ENCODE data around the gene IL36RN.

IL36RN gene

GRCh38 chr2:113105047-113105785, 46.2 kb downstream of the IL36RN start:
- no peak overlapping the region for H3K4me3 Mint-ChIP-seq
- no peak overlapping the region for H3K27ac Mint-ChIP-seq

DNA sequence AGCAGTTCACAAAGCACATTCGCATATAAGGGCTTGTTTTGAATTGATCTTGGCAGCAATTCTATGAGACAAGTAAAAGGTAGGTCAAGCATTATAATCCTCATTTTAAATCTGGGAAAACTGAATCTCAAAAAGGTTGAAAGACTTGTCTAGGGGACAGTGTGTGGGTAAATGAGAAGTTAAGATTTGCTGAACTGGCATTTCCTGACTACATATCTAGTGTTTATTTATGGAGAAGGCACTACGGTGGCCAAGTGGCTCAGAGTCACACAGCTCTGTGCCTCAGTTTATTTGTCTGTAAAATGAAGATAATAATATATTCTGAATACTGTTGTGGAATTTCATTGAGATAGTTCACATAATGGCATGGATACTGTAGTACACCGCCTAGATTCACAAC, 52.1 kb downstream of the IL36RN start:
- Mint-ChIP-seq H3K9me3 (no peaks in the 10 kb centered on the region), H3K27me3 (peaks cover 3% of the 10 kb centered on the region), H3K36me3 (no peaks in the 10 kb centered on the region), H3K4me3 (no peak overlapping the region), H3K27ac (no peak overlapping the region), H3K4me1 (no peaks in the 10 kb centered on the region)
- CTCF ChIA-PET: no interaction called here
- DNase-seq: no peak

More at GRCh38 chr2:113105047-113105785, 46.2 kb downstream of the IL36RN start:
- H3K9me3 Mint-ChIP-seq: peaks cover 11% of the 10 kb centered on the region
- H3K27me3 Mint-ChIP-seq: peaks cover 3% of the 10 kb centered on the region
- no peak for DNase-seq
- CTCF ChIA-PET: no interaction called here
- peaks cover 11% of the 10 kb centered on the region for H3K4me1 Mint-ChIP-seq
- H3K36me3 Mint-ChIP-seq: no peaks in the 10 kb centered on the region

DNA sequence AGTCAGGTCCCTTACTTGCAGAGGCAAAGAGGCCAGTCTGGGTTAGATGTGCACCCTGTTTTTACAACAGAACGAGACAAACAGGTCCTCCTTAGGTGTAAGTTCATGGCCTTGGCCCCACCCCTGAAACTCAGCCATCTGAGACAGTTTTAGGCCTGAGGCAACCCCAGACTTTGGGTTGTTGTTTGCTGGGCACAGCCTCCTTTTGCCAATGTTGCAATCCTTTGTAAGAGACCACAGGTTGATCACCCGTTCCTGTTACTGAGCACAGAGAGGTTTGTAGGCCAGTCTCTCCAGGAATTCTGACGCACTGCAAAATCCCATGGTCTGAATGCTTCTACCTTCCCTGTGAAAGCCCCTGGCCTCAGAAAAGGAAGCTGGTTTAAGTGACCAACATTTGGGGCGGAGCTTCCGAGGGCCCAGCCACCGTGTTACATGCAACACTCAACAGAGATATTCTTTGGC, 52.9 kb downstream of the IL36RN start:
- CTCF ChIA-PET: no interaction called here
- Mint-ChIP-seq H3K27me3 (peaks cover 3% of the 10 kb centered on the region), H3K36me3 (no peaks in the 10 kb centered on the region), H3K9me3 (no peaks in the 10 kb centered on the region), H3K4me1 (peaks cover 5% of the 10 kb centered on the region), H3K4me3 (no peak overlapping the region), H3K27ac (no peak overlapping the region)
- no peak for DNase-seq

- no peaks in the 10 kb centered on the region for H3K36me3 Mint-ChIP-seq
- peaks cover 6% of the 10 kb centered on the region for H3K27me3 Mint-ChIP-seq
- peaks cover 9% of the 10 kb centered on the region for H3K4me1 Mint-ChIP-seq
- no peak for DNase-seq
- no peak overlapping the region for H3K27ac Mint-ChIP-seq
- no peak overlapping the region for H3K4me3 Mint-ChIP-seq
- no peaks in the 10 kb centered on the region for H3K9me3 Mint-ChIP-seq
- CTCF ChIA-PET: interaction anchor here (1.1 to 1.2 kb wide), 2 partner anchors 23 to 26 kb away, joined by 3 read pairs; no protein-coding TSS in a partner anchor
These were observed 53.4 kb downstream of the IL36RN start for GRCh38 chr2:113112441-113112840.

- Mint-ChIP-seq H3K9me3 (no peaks in the 10 kb centered on the region), H3K27me3 (peaks cover 8% of the 10 kb centered on the region), H3K36me3 (no peaks in the 10 kb centered on the region), H3K4me1 (peaks cover 11% of the 10 kb centered on the region), H3K27ac (no peak overlapping the region), H3K4me3 (no peak overlapping the region)
- CTCF ChIA-PET: interaction anchor here (1.1 to 1.2 kb wide), 2 partner anchors 22 to 25 kb away, joined by 3 read pairs; no protein-coding TSS in a partner anchor
- no peak for DNase-seq
These were observed 53.9 kb downstream of the IL36RN start for GRCh38 chr2:113112871-113113270.

DNA sequence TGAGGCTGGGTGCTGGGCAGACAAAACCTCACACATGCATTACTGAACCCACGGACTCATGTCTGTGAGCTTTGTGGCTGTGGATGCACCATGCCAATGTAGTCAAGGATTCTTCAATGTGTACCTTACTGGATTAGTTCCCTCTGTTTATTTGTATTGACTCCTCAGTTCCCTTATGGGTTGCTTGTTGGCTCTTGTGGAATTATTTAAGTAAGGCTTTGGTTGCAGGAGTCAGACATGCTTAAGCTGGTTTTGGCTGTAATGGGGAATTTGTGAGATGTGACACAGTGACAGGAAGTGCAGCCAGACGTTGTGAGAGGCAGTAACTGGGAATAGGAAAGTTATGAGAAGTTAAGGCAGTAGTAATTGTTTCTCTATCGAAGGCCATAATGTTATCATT, 54.8 kb downstream of the IL36RN start:
- H3K27ac Mint-ChIP-seq: no peak overlapping the region
- CTCF ChIA-PET: interaction anchor here (0.8 to 1.2 kb wide), 2 partner anchors 24 to 29 kb away, joined by 3 to 4 read pairs; no protein-coding TSS in a partner anchor
- no peak overlapping the region for H3K4me3 Mint-ChIP-seq
- H3K27me3 Mint-ChIP-seq: peaks cover 12% of the 10 kb centered on the region
- no peaks in the 10 kb centered on the region for H3K9me3 Mint-ChIP-seq
- no peak for DNase-seq
- peaks cover 15% of the 10 kb centered on the region for H3K4me1 Mint-ChIP-seq
- H3K36me3 Mint-ChIP-seq: no peaks in the 10 kb centered on the region

All from activated naive CD4-positive, alpha-beta T cell treated with anti-CD3 and anti-CD28 coated beads, Interleukin-2, amount 10 ng/mL, durations not matched to agents 7 days and 5 days (primary cell).